Measurements from ENCODE around the gene MEA1.

The MEA1 gene

DNA sequence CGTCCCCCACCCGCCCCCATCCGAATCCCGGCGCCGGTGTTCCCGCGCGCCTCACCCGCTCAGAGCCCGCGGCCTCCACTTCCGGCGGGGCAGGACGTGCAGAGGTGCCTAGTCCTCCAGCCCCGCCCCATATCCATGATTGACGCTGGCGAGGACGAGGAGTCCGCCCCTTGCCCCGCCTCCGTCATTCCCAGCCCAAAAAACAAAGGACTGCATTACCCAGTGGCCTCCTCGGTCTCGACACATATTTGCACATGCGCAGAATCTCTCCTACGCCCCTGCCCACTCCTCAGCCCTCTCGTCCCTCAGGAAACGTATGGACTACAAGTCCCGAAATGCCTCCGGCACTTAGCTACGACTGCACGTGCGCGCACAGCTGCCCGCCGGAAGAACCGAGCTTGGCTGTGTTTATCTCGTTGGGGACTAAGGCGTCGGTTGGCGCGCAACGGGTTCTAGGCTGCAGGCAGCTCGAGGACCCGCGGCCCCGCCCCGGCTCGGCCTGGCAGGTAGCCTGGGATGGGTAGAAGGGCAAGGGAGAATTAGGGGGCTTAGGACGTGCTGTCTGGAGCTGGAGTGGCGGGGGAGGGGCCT lies at the start of gene MEA1, which contains the start of gene KLHDC3:
Gene MEA1 (minus strand): TSS at position 104 of the 591 bp plus-strand sequence. CDS start 133 bp downstream, outside the sequence.
Gene KLHDC3 (plus strand): TSS at position 407 of the 591 bp plus-strand sequence. CDS start 2,944 bp downstream, outside the sequence.
- peaks cover 4% of the 10 kb centered on the region for H3K4me1 ChIP-seq
- H3K36me3 ChIP-seq (replicated peaks) = peaks cover 46% of the 10 kb centered on the region
- in situ Hi-C loops (cut with MboI; ENCODE audit: low sequenced_read_pairs) = no loop called here
- DNase-seq (ENCODE audit: low spot score in 2 of 2) = peak; percentile 99 to 100
- H3K4me3 ChIP-seq = peak within 1 kb of the TSS; percentile 63
- no peaks in the 10 kb centered on the region for H3K9me3 ChIP-seq
- no peaks in the 10 kb centered on the region for H3K27me3 ChIP-seq (ENCODE audit: low read depth)

DNA sequence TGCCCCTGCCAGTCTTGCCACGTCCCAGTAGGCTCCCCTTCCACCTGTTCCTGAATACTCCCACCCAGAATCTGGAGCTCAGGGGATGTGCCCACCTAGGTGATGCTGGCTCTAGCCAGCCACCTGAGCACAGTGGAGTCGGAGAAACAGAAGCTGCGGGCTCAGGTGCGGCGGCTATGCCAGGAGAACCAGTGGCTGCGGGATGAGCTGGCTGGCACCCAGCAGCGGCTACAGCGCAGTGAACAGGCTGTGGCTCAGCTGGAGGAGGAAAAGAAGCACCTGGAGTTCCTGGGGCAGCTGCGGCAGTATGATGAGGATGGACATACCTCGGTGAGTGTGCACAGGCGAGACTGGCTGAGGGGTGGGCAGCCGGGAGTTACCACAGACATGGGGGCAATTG lies 49.1 kb upstream of the MEA1 start:
- H3K27me3 ChIP-seq (ENCODE audit: low read depth) = no peaks in the 10 kb centered on the region

DNA sequence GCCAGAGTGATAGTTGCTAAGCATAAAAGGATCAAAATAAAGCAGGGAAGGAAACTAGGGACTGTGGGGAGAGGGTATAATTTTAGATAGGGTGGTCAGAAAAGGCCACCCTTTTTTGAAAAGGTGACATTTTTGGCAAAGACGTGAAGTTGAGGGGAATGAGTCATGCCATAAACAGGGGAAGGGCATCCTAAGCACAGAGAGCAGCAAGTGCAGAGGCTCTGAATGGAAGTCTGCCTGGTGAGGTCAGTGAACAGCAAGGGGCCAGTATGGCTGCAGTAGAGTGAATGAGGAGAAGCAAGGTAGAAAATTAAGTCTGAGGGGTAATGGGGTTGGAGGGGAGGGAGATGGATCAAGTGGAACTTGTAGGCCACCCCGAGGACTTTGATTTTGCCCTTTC lies 48.1 kb upstream of the MEA1 start:
- no peaks in the 10 kb centered on the region for H3K9me3 ChIP-seq
- peaks cover 16% of the 10 kb centered on the region; the same call in 1 of the 2 replicates for H3K36me3 ChIP-seq (replicated peaks)
- in situ Hi-C loops (cut with MboI; ENCODE audit: low sequenced_read_pairs) = no loop called here
- H3K4me1 ChIP-seq = peaks cover 6% of the 10 kb centered on the region; the same call in 1 of the 2 replicates
- H3K4me3 ChIP-seq = no peak overlapping the region
- no peak for DNase-seq (ENCODE audit: low spot score in 2 of 2)
- H3K27me3 ChIP-seq (ENCODE audit: low read depth) = no peaks in the 10 kb centered on the region

More for the DNA sequence above, 49.1 kb upstream of the MEA1 start:
- in situ Hi-C loops (cut with MboI; ENCODE audit: low sequenced_read_pairs) = no loop called here
- Histone ChIP-seq H3K9me3 (no peaks in the 10 kb centered on the region), H3K36me3 (replicated peaks) (peaks cover 7% of the 10 kb centered on the region; the same call in 1 of the 2 replicates), H3K4me1 (peaks cover 6% of the 10 kb centered on the region; the same call in 1 of the 2 replicates), H3K4me3 (no peak overlapping the region)
- no peak for DNase-seq (ENCODE audit: low spot score in 2 of 2)

DNA sequence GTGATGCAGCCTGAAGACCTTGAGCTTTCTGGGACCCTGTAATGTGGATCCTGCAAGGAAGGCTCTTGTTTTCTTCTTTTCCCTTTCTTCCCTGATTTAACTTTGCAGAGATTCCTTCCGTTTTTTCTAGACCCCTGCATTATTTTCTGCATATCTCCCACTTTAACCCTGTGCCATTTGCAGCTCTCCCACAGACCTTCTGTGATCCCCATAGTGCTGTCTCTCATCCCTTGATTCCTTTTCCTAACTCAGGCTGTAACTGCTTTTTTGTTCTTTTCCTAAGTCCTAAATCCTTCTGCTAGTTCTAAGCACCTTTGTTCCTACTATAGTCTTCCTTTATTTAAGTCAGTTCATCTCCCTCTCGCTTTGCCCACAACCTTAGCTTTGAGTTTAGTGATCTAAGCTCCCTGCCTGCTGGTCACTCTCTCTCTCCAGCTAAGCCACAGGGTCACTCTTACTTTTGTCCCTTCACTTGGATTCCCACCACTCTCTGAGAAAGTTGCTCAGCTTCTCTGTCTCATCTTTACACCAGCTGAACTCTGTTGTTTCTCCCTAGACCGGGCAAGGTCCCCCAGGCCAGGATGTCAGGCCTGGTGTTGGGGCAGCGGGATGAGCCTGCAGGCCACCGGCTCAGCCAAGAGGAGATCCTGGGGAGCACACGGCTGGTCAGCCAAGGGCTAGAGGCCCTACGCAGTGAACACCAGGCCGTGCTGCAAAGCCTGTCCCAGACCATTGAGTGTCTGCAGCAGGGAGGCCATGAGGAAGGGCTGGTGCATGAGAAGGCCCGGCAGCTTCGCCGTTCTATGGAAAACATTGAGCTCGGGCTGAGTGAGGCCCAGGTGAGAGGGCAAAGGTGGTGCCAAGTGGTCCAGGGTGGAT lies 47.2 kb upstream of the MEA1 start:
- H3K4me3 ChIP-seq = no peak overlapping the region
- no peaks in the 10 kb centered on the region for H3K9me3 ChIP-seq
- no peaks in the 10 kb centered on the region for H3K27me3 ChIP-seq (ENCODE audit: low read depth)
- no peak for DNase-seq (ENCODE audit: low spot score in 2 of 2)
- peaks cover 20% of the 10 kb centered on the region; the same call in 1 of the 2 replicates for H3K36me3 ChIP-seq (replicated peaks)
- in situ Hi-C loops (cut with MboI; ENCODE audit: low sequenced_read_pairs) = no loop called here
- H3K4me1 ChIP-seq = peaks cover 6% of the 10 kb centered on the region; the same call in 1 of the 2 replicates

DNA sequence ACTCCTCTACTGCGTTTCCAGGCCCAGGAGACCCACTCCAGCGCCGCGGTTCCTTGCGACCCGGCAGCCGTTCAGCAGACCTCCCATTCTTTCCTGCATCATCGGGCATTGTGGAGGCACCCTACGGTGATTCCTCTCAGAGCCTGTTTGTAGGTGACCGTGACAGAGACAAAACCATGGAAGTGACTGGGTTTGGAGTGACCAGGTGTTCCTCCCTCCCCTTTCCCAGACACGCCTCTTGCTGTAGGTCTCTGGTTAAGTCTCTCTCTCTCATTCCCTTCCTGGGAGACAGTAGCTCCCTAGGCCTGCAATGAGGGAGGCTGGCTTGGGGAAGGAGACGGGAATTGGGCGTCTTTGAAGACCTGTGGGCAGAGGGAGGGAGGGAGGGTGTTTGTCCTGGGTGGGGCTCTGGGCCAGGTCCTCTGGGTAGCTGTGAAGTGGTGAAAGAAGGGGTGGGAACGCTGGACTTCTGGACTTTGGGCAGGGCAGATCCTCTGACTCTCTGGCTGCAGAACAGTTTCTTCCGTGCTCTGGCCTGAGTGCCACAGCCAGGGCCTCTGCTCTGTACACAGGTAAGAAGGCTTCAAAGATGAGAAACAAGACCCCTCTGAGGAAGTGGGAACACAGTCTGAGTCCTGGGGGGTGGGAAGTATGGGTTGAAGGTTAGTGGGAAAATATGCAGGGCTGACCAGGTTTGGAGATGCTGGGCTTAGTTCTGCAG lies 46.4 kb upstream of the MEA1 start:
- peak in 1 of 2 experiments; percentile 25 for DNase-seq (ENCODE audit: low spot score in 2 of 2)
- in situ Hi-C loops (cut with MboI; ENCODE audit: low sequenced_read_pairs) = no loop called here
- Histone ChIP-seq H3K4me1 (peaks cover 6% of the 10 kb centered on the region; the same call in 1 of the 2 replicates), H3K9me3 (no peaks in the 10 kb centered on the region), H3K4me3 (peak overlapping the region; percentile 93), H3K27me3 (ENCODE audit: low read depth) (no peaks in the 10 kb centered on the region), H3K36me3 (replicated peaks) (peaks cover 24% of the 10 kb centered on the region)

DNA sequence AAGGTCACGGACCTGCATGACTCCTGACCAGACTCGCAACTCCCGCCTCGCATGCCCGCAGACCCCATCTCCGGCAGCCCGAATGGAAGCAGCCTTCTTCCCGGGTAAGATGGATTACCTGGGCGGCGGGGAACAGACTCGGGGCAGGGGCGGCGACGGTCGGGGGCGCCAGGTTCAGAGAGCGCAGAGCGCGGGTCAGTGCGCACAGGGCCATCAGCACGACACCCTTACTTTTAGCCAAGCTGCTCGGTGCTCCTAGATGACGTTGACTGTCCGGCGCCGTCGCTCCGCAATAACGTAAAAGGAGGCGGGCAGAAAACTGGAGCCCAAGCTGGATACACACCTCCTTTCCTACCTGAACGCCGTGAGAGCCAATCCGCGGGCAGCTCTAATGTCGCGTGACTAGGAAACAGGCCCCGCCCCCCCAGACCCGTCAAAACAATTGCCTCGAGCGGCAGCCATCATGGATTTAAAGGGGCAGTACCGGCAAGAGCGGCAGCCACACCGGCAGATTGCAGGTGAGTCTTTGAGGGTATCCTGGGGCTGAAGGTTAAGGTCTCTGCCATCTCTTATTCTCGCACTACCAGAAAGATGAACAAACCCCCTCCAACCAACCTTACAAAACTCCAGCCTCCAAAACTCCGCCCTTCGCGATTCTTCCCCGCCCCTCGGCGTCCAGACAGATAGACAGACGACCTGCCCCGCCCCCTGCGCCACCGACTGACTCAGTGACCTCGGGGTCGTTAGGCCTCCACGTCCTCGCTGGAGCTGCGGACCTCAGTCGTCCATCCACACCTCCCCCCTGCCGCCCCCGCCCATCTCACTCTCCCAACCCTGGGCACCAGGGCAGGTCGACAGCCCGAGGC lies 45.7 kb upstream of the MEA1 start, which contains the start of the genes KLC4 and MRPL2:
Gene KLC4 (plus strand): TSS at position 464 of the 866 bp plus-strand sequence. CDS start 1,705 bp downstream, outside the sequence.
Gene MRPL2 (minus strand): TSS at position 267 of the 866 bp plus-strand sequence. CDS start 53 bp downstream, at position 214.
- in situ Hi-C loops (cut with MboI; ENCODE audit: low sequenced_read_pairs) = no loop called here
- Histone ChIP-seq H3K4me3 (peak within 1 kb of the TSS; percentile 93), H3K36me3 (replicated peaks) (peaks cover 28% of the 10 kb centered on the region)

DNA sequence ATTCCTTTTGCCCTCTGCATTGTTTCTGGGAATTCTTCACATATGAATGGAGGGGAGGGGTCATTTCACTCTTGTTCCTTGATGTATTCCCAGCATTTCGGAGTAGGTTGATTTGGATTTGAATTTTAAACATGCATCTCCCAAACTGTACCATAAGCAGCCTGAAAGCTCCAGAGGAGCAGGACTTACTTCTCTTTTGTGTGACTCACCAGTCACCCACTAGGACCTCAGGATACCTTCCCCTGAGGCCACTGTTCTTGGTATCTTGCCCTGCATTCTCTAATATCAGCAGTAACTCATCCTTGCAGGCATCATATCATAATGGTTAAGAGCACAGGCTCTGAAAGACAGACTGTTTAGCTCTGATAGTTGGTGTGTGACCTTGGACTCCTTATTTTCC lies 44.8 kb upstream of the MEA1 start:
- no peak for DNase-seq (ENCODE audit: low spot score in 2 of 2)

More for the DNA sequence above, 45.7 kb upstream of the MEA1 start, which contains the start of the genes KLC4 and MRPL2:
- DNase-seq (ENCODE audit: low spot score in 2 of 2) = peak; percentile 98
- Histone ChIP-seq H3K4me1 (peaks cover 6% of the 10 kb centered on the region; the same call in 1 of the 2 replicates), H3K27me3 (ENCODE audit: low read depth) (no peaks in the 10 kb centered on the region), H3K9me3 (no peaks in the 10 kb centered on the region)

DNA sequence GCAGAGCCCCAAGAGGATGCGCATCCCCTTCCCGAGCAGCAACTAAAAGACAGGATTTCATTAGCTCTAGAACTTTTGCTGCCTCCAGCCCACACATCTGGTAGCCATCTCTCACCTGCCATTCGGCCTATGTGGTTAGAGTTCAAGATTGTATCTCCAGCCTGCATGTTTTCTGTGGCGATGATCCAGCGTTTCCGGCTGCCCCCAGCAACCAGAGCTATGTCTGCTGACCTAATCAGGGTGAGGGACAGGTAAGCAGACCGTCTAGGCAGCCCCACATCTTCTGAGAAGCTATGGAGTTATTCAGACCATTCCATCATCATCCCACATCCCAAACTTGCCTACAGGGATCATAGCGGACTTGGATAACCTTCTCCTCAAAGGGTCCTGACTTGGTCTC lies 42.2 kb upstream of the MEA1 start:
- H3K4me3 ChIP-seq = no peak overlapping the region
- no peak for DNase-seq (ENCODE audit: low spot score in 2 of 2)
- peaks cover 42% of the 10 kb centered on the region for H3K36me3 ChIP-seq (replicated peaks)
- H3K4me1 ChIP-seq = peaks cover 15% of the 10 kb centered on the region
- in situ Hi-C loops (cut with MboI; ENCODE audit: low sequenced_read_pairs) = no loop called here
- no peaks in the 10 kb centered on the region for H3K9me3 ChIP-seq
- no peaks in the 10 kb centered on the region for H3K27me3 ChIP-seq (ENCODE audit: low read depth)

More for the DNA sequence above, 44.8 kb upstream of the MEA1 start:
- peaks cover 28% of the 10 kb centered on the region for H3K36me3 ChIP-seq (replicated peaks)
- H3K9me3 ChIP-seq = no peaks in the 10 kb centered on the region
- no peaks in the 10 kb centered on the region for H3K27me3 ChIP-seq (ENCODE audit: low read depth)
- H3K4me1 ChIP-seq = peaks cover 9% of the 10 kb centered on the region; the same call in 1 of the 2 replicates
- in situ Hi-C loops (cut with MboI; ENCODE audit: low sequenced_read_pairs) = no loop called here
- H3K4me3 ChIP-seq = peak overlapping the region; percentile 93

DNA sequence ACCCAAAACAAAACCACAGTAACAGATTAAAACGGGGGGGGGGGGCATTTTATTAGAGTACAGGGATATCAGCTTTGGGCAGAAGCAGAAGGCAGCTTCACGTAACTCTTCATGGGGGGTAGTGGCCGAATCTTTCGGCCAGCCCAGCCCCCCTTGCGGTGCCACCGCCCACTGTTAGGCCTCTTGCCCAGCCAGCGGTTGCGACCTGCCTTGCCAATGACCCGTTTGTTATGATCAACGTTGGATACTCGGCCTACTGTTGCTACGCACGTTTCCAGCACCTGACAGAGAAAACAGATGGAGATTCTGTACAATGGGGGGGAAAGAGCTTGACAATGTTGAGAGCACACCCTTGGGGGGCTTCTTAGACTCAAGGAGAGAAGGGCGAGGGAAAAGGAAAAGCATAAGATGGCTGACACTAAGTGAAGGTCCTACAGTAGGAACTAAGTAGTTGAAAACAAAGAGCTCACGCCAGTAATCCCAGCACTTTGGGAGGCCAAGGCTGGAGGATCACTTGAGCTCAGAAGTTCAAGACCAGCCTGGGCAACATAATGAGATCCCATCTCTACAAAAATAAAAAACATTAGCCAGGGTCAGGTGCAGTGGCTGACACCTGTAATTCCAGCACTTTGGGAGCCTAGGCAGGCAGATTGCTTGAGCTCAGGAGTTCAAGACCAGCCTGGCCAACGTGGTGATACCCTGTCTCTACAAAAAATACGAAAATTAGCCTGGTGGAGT lies 40.6 kb upstream of the MEA1 start:
- H3K27me3 ChIP-seq (ENCODE audit: low read depth) = no peaks in the 10 kb centered on the region
- peaks cover 15% of the 10 kb centered on the region for H3K4me1 ChIP-seq
- H3K9me3 ChIP-seq = no peaks in the 10 kb centered on the region
- DNase-seq (ENCODE audit: low spot score in 2 of 2) = no peak
- H3K36me3 ChIP-seq (replicated peaks) = peaks cover 58% of the 10 kb centered on the region
- peak overlapping the region; percentile 87 for H3K4me3 ChIP-seq
- in situ Hi-C loops (cut with MboI; ENCODE audit: low sequenced_read_pairs) = no loop called here

DNA sequence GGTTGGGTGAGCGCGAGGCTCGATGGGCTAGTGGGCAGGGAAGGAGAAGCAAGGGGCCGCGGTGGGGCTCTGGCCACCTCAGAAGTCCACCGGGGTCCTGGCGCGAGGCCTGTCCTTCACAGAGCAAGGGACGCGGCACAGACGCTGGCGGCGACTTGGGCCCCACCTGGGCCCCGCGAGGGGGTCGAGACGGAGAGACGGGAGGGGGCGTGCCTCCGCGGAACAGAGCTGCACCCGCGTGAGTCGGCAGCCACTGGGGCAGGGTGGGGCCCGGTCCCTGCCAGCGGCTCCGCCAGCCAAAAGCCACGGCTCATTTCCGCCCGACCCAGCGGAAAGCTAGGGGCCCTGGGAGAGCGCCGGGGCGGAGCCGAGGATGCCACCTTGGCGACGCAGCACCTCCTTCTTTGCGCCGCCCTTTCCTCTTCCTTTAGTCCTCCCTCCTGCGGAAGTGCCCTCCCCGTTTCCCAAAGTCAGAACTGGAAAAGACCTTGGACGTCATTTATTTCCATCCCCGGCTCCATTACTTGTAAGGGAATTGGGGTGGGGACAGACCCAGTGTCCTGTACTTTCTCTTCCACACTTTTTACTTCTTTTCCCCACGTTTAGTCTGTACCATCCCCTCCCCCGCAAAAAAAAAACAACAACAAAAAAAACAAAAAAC lies 39.9 kb upstream of the MEA1 start, which contains the start of gene CUL7:
Gene CUL7 (minus strand): TSS at position 307 of the 661 bp plus-strand sequence. CDS start 1,063 bp downstream, outside the sequence.
- Histone ChIP-seq H3K36me3 (replicated peaks) (peaks cover 61% of the 10 kb centered on the region), H3K27me3 (ENCODE audit: low read depth) (no peaks in the 10 kb centered on the region), H3K4me3 (peak within 1 kb of the TSS; percentile 87), H3K4me1 (peaks cover 14% of the 10 kb centered on the region), H3K9me3 (no peaks in the 10 kb centered on the region)
- in situ Hi-C loops (cut with MboI; ENCODE audit: low sequenced_read_pairs) = no loop called here
- peak; percentile 96 for DNase-seq (ENCODE audit: low spot score in 2 of 2)

DNA sequence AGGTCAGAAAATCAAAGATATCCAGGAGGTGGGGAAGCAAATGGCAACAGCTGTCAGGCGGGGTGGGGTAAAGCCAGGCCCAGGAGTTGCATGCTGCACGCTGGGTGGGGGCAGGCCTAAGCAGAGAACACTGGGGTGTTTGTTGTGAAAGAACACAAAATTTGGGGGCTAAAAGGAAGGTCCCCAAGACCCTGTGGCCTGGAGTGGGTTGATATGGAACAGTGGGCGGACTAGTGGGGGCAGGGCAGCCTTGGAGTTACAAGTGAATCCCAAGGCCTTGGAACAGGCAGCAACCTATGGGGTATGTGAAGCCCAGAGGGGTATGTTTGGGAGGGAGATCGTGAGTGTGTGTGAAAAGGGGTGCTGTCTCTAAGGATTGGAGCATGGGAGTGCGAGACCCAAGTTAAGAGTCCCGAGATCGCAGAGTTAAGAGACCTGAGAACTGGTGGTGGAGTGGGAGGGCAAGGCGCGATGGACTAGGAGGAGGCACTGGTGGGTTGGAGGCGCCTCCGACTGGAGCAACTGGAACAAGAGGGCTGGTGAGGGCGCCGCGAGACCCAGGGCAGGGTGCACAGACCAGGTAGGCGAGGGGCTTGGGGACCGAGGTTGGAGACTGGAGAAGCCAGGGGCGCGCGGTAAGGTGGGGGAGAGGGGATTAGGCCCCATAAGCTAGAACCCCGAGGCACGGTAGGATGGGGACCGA lies 39.2 kb upstream of the MEA1 start:
- no peaks in the 10 kb centered on the region for H3K27me3 ChIP-seq (ENCODE audit: low read depth)
- in situ Hi-C loops (cut with MboI; ENCODE audit: low sequenced_read_pairs) = no loop called here
- peak overlapping the region; percentile 87 for H3K4me3 ChIP-seq
- peaks cover 8% of the 10 kb centered on the region for H3K4me1 ChIP-seq
- peak in 1 of 2 experiments; percentile 46 for DNase-seq (ENCODE audit: low spot score in 2 of 2)
- no peaks in the 10 kb centered on the region for H3K9me3 ChIP-seq
- peaks cover 64% of the 10 kb centered on the region for H3K36me3 ChIP-seq (replicated peaks)
